HepG2 (cell line): ENCODE measurements around the gene DNAJB2. TPM values are rescaled to one million over a fixed set of nuclear protein-coding genes. Genes with fewer than 3 reads are reported as not detected.

ENCODE experiments used
- ASH2L ChIP-seq: fragments of 300-600, 200-600 bp; sonication (generic); IDR thresholded peaks from 2 replicates; pipeline ENCODE4 v1.7.0; 2017; ENCODE audit warnings: low read depth, mild to moderate bottlenecking, moderate library complexity, mixed read lengths, low read length; ENCODE audit not compliant: insufficient read length
- ATAD3A ChIP-seq: sonication (generic); formaldehyde crosslinking; IDR thresholded peaks from 2 replicates; pipeline ENCODE4 v1.4.0; 2020; ENCODE audit warnings: missing genetic modification reagents
- BATF2 ChIP-seq: sonication (generic); formaldehyde crosslinking; IDR thresholded peaks from 2 replicates; pipeline ENCODE4 v1.8.0; 2022; ENCODE audit warnings: mild to moderate bottlenecking, missing genetic modification reagents, moderate library complexity
- FOSL1 ChIP-seq: sonication (generic); formaldehyde crosslinking; IDR thresholded peaks from 2 replicates; pipeline ENCODE4 v1.9.0; 2021; ENCODE audit warnings: missing genetic modification reagents, borderline replicate concordance
- FUBP1 ChIP-seq: sonication (generic); formaldehyde crosslinking; IDR thresholded peaks from 2 replicates; pipeline ENCODE4 v1.5.1; 2020; ENCODE audit warnings: missing genetic modification reagents, mild to moderate bottlenecking, borderline replicate concordance
- GMEB2 ChIP-seq: IDR thresholded peaks from 2 replicates; pipeline ENCODE4 v1.6.1; 2016; ENCODE audit warnings: missing biosample characterization, missing genetic modification reagents, low read depth
- HMG20B ChIP-seq: conservative IDR thresholded peaks from 2 replicates; pipeline ENCODE4 v1.6.1; 2016; ENCODE audit warnings: missing genetic modification reagents, missing compliant biosample characterization
- IRF2 ChIP-seq: IDR thresholded peaks from 2 replicates; pipeline ENCODE4 v1.6.1; 2018; ENCODE audit warnings: missing genetic modification reagents, missing compliant biosample characterization
- MTF1 ChIP-seq: sonication (generic); formaldehyde crosslinking; IDR thresholded peaks from 2 replicates; pipeline ENCODE4 v1.5.0; 2020; ENCODE audit warnings: missing genetic modification reagents
- NFE2L2 ChIP-seq: fragments of 150-350 bp; IDR thresholded peaks from 2 replicates; pipeline ENCODE4 v1.6.1; 2014; ENCODE audit warnings: low read length
- PAXIP1 ChIP-seq: sonication (generic); formaldehyde crosslinking; conservative IDR thresholded peaks from 2 replicates; pipeline ENCODE4 v1.4.0; 2020; ENCODE audit warnings: mild to moderate bottlenecking, missing genetic modification reagents, moderate library complexity
- RELA ChIP-seq: sonication (generic); formaldehyde crosslinking; IDR thresholded peaks from 2 replicates; pipeline ENCODE4 v1.4.0; 2020; ENCODE audit warnings: missing genetic modification reagents
- REST ChIP-seq, 2 experiments: IDR thresholded peaks; 2 replicates each; pipeline ENCODE4 v1.6.1; 2011 to 2012; ENCODE audit warnings: low read length in 2 of 2, borderline replicate concordance in 1 of 2, low read depth in 1 of 2, mild to moderate bottlenecking in 1 of 2, moderate library complexity in 1 of 2
- ZBTB7B ChIP-seq: sonication (generic); formaldehyde crosslinking; IDR thresholded peaks from 2 replicates; pipeline ENCODE4 v1.4.0; 2020; ENCODE audit warnings: missing genetic modification reagents
- ZFP62 ChIP-seq: sonication (generic); formaldehyde crosslinking; IDR thresholded peaks from 2 replicates; pipeline ENCODE4 v1.4.0; 2020; ENCODE audit warnings: missing genetic modification reagents
- ZNF20 ChIP-seq: sonication (generic); formaldehyde crosslinking; IDR thresholded peaks from 2 replicates; pipeline ENCODE4 v1.4.0; 2020; ENCODE audit warnings: mild to moderate bottlenecking, moderate library complexity, missing genetic modification reagents
- ZNF562 ChIP-seq: sonication (generic); formaldehyde crosslinking; IDR thresholded peaks from 2 replicates; pipeline ENCODE4 v1.8.0; 2022; ENCODE audit warnings: missing genetic modification reagents, borderline replicate concordance
- polyA plus RNA-seq, 8 experiments: library from polyadenylated mRNA; depleted of rRNA in 3 of 8; stranded (reverse) in 7 of 8; unstranded in 1 of 8; fragments of >200 nt; fragmentation: Illumina TruSeq in 4 of 8; extraction: Trizol in 4 of 8; gene quantifications; 2 replicates each; pipeline versions ENCODE4 v1.2.1 to v1.2.3, GENCODE V29; 2011 to 2016; ENCODE audit warnings: low read depth in 4 of 8, missing spikeins in 1 of 8, mixed read lengths in 1 of 8; ENCODE audit not compliant: insufficient read depth in 1 of 8
- total RNA-seq, 5 experiments: library from RNA; depleted of rRNA; stranded (reverse); fragments of >200 nt; fragmentation: Illumina TruSeq; extraction: Trizol; gene quantifications; 2 replicates each; pipeline ENCODE4 v1.2.3, GENCODE V29; 2016; ENCODE audit warnings: low read depth in 1 of 5

Gene DNAJB2
- total and polyA plus RNA-seq, 2 of the 13 experiments (the other 11 are each of a cell fraction or from before 2014, with no cell fraction given), result 21.3 to 31.1 TPM

- TF ChIP-seq REST (IDR thresholded peaks at IDR 0.05; ENCODE audit: borderline replicate concordance in 1 of 2, low read depth in 1 of 2, low read length in 2 of 2) (peak in 1 of 2 experiments; percentile 24; a peak in 1 of 4 replicates), NFE2L2 (no peak), ATAD3A (CRISPR knock-in tag) (no peak), ZBTB7B (no peak), ZFP62 (CRISPR knock-in tag) (no peak), MTF1 (CRISPR knock-in tag) (no peak), ASH2L (peak; percentile 94), HMG20B (CRISPR knock-in tag) (no peak), RELA (CRISPR knock-in tag) (peak; percentile 72; the same call in 1 of the 2 replicates), PAXIP1 (CRISPR knock-in tag) (peak; percentile 97), ZNF20 (CRISPR knock-in tag) (no peak), FOSL1 (CRISPR knock-in tag) (no peak), IRF2 (CRISPR knock-in tag) (peak; percentile 58; the same call in 1 of the 2 replicates), FUBP1 (CRISPR knock-in tag) (no peak; the same call in 1 of the 2 replicates), BATF2 (no peak), ZNF562 (CRISPR knock-in tag) (no peak), GMEB2 (CRISPR knock-in tag) (no peak)
Measured at GRCh38 chr2:219249203-219249980, 29.8 kb upstream of the DNAJB2 start (continued).
